GM18499 (cell line): ENCODE data around the gene AFF3.

Experiments used
- ATAC-seq: cut with Tn5 transposase; IDR thresholded peaks from one replicate; pipeline ENCODE4 v1.9.1; 2021; ENCODE audit warnings: moderate number of reproducible peaks; ENCODE audit not compliant: insufficient read depth, unreplicated experiment

The AFF3 gene

GRCh38 chr2:100046961-100047947, 95.1 kb downstream of the AFF3 start:
- ATAC-seq, result no peak

DNA sequence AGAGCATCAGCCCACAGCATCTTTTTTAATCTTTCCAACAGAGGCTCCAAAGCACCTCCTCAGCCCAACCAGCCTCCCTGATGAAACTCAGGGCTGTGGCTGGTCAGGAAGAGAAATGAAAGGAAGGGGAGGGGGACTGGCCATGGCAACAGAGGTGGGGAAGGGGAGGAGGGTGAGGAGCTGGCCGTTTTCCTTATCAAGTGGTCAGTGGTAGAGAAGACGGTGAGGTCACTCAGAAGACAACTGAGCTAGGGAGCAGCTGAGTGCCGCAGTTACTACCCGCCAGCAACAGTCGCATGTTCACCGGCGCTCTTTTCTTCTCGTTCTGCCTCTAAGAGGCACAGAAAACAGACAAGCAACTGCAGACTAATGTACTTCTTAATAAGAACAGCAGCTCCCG, 97.4 kb downstream of the AFF3 start:
- ATAC-seq, result no peak

DNA sequence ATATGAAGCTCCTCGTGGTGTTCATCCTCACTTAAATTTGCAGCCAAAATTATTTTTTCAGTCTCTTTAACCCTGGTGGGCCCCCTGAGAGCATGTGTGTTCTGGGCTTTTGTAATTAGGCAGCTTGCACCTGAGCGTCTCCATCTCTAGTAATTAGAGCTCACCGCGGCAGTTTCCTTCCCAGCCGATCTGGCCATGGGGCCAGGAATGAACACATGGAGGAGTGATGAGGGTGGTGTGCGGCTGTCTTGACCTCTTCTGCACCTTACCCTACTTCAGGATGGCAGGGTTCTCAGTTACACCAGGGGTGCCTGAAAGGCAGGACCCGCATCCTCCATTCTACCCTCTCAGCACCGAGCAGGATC, 98.5 kb downstream of the AFF3 start:
- ATAC-seq, result no peak

DNA sequence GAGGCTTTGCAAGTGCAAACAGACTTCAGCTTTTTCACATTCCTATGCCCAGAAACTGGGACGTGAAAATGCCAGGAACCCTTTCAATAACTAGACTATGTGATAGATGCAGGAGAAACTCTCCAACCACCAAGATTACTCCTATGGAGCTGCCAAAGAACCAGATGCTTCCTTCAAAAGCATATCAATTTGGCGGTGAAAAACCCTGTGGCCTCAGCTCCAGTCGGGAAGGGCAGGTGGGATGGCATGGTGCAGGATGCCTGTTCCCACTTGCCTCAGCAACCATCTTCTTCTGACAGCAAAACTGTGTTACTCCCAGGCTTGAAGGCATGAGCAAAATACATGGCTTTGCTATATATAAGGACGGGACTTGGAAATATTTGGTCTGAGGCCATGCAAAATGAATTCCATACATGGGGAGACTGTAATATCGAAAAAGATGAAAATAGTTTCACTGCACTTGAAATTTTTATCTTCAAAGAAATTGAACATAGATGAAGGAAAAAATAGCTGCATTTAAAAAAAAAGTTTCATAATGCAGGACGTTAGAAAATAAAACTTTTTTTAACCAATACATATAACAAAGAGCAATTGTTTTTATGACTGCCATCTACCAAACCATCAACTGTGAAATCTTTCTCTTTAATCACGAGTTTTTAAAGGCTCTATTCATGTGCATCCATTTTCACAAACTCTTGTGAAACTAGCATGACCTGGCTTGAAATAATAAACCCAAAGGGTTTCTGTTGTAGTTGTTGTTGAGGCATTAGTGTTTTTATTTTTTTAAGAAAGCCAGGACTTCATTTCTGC, 99.1 kb downstream of the AFF3 start:
- no peak for ATAC-seq

DNA sequence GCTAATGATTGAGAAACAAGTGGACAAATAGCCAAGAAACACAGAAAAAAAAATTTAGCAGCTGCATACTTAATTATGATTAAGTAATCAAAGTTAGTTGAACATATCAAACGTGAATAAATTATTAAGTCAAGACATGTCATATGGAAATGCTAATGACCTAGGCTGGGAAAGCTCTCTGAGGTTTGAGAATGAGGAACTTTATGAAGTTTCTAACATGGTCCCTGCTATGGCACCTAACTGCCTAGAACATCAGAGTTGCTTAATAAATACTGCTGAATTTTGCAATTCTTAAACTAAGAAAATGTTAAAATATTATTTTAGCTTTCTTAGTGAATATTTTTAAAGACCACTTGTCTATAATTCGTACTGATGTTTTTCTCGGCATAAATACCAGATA, 99.8 kb downstream of the AFF3 start:
- no peak for ATAC-seq

GRCh38 chr2:100041946-100042345, 100.4 kb downstream of the AFF3 start:
- no peak for ATAC-seq

DNA sequence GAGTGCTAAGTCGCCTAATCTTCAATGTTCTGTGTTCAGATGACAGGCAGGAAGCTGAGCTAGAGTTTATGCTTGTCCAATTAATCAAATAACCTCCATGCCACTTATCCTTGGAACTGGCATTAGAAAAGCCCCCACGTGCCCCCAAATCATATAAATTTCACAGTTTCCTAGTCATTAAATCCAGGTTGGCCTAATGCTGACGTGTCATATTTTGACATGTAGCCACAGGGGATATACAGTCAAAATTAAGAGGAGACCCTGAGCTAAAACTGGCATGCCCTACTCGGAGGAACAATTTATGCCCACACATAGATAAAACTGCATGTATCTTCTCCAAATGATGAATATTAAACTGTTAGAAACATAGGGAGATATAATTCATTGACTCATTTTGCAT, 101.0 kb downstream of the AFF3 start:
- no peak for ATAC-seq

GRCh38 chr2:100040906-100041305, 101.5 kb downstream of the AFF3 start:
- ATAC-seq, result no peak

DNA sequence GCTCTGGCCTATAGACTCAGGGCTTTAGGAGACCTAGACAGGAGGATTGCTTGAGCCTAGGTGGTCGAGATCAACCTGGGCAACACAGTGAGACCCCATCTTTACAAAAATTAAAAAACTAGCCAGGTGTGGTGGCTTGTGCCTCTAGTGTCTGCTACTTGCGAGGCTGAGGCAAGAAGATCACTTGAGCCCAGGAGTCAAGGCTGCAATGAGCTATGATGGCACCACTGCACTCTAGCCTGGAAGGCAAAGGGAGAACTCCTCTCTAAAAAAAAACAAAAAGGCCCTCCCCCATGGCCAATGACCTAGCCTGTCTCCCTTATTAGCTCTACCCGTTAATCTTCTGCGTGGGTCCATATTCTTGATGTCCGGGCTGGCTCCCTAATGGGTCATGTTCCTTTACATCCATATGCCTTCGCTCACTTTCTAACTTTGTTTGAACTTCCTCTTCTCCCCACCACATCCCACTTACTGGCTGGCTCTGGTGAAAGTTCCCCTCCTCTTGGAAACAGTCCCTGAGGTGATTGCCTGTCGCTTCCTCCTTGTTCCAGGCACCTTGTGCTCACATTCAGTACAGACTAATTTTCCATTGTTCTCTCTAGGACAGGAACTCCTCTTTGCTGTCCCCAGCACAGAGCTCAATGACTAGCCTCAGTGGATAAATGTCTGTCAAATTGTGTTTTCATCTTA, 103.0 kb downstream of the AFF3 start:
- ATAC-seq, result no peak

- no peak for ATAC-seq
Observed at GRCh38 chr2:100038011-100038410, 104.4 kb downstream of the AFF3 start.

DNA sequence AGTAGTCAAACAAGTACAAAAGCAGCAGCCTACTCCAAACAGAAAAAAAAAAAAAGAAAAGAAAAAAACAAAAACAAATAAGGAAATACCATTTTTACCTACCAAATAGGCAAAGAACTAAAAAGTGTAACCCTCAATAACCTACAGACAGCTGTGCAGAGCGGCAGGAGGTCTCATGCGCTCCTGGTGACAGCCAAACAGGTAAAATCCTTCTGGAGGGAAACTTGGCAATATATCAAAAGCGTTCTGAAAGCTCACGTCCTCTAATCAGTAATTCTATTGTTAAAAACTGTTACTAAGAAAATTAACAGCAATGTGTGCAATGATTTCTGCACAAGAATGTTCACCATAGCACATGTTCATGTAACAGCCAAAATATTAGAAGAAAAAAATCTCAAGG, 105.6 kb downstream of the AFF3 start:
- ATAC-seq, result no peak

- ATAC-seq, result no peak
Observed at GRCh38 chr2:100036026-100036425, 106.4 kb downstream of the AFF3 start.

DNA sequence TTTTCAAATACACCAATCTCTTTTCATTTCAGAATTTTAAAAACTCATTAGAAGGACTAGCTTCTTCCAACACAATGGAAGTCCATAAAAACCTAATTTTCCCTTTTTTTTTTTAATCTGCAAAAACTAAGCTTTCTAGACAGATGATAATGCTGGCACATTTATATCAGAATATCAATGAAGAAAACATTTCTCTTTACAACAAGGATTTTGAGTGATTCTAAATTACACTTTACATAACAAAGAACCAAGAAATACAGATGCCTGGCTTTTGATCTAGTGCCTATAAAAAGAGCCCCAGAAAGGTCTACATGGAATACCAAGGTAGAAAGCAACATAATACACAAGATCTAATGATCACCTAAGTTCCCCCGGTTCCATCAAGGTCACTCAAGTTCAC, 108.0 kb downstream of the AFF3 start:
- no peak for ATAC-seq

GRCh38 chr2:100033976-100034375, 108.4 kb downstream of the AFF3 start:
- ATAC-seq, result no peak

- no peak for ATAC-seq
Observed at GRCh38 chr2:100031604-100032003, 110.8 kb downstream of the AFF3 start.

DNA sequence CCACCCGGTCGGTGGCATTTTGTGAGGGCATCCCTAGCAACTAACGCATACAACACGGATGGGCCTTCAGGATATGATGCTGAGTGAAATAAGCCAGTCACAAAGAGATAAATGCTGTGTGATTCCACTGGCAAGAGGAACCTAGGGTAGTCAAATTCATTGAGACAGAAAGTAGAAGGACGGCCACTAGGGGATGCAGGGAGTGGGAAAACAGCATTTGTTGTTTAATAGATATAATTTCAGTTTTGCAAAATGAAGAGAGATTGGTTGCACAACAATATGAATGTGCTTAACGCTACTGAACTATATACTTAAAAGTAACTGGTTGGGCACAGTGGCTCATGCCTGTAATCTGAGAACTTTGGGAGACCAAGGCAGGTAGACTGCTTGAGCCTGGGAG, 112.9 kb downstream of the AFF3 start:
- no peak for ATAC-seq

DNA sequence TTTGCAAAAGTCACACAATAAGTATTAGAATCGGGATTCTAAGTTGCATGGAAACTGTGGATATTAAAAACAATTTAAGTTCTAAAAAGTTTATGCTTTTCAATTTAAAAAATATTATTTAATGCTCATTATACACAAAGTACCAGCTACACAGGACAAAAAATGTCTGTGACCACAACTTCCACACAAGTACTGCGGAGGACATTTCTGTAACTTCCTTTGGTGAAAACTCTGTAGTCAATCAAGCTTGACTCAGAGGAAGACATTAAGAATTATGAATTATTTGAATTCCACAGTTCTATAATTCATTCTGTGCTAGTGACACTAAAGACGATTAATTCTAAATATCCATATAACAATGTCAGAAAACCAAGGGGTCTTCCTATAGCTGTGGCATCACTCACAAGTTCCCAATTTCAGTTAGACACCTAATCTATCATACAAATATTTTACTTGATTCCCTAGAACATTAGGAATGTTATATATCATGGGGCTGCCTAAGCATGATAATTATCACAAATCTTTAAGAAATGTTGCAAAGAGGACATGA, 120.5 kb downstream of the AFF3 start:
- no peak for ATAC-seq

DNA sequence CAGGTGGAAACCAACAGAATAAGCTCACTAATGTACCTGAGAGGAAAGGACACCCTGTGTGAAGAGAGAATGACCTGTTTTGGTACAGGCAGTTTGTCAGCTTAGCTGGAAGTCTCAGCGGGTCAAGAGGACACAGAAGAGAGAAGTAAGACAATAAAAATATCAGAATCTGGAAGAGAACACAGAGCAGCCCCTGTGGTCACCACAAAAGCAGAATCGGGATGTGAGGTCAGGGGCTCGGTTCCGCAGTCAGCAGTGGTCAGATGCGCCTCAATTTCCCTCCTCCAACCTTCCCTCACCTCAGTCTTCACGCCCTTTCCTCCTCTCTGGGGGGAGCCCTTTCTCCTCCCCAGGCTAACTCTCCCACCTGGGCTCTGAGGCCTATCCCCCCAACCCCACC, 122.9 kb downstream of the AFF3 start:
- no peak for ATAC-seq

GRCh38 chr2:100018341-100019193, 123.8 kb downstream of the AFF3 start:
- ATAC-seq, result no peak

DNA sequence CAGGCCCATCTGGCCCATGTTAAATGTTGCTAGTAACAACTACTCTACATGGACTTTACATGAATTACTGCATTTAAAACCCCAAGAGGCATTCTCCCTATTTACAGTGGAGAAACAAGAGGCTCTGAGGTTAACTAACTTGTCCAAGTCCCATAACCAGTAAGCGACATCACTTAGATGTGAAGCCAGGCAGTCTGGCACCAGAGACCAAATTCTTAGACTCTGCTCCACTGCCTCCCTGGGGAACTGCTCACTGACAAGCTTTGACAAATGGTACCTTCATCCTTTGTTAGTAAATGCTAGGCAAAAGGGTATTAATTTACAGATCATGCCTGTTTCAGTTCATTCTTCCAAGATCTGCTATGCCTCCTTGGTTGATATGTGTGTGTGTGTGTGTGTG, 124.8 kb downstream of the AFF3 start:
- ATAC-seq, result no peak
